GM18909 (cell line): ENCODE measurements around the gene SPRR1B.
"Not testable (repeated sequence)": the region's sequence is repeated elsewhere in the genome, so short reads cannot be mapped to it uniquely, and the experiment has no call there.

ENCODE experiments used
- ATAC-seq: cut with Tn5 transposase; IDR thresholded peaks from one replicate; pipeline ENCODE4 v1.9.1; 2021; ENCODE audit warnings: mild to moderate bottlenecking; ENCODE audit not compliant: unreplicated experiment, poor library complexity

SPRR1B gene, protein sequence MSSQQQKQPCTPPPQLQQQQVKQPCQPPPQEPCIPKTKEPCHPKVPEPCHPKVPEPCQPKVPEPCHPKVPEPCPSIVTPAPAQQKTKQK

DNA sequence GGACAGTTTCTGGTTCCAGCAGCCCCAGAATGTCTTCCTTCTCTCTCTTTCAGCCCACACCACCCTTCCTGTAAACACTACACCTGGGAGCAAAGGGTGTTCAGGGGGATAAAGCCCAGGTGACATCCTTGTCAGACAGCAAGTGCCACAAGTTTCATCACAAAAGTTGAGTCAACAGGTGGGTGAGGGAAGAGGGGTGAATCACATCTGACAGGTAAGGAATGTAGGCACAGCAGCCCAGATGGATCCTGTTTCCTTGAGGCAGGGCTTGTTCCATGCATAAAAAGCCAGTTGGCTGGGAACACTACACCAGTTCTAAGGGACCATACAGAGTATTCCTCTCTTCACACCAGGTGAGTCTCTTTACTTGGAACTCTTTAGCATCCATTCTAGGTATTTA, at the start of gene SPRR1B:
Gene SPRR1B, plus strand, starts transcription at position 309 of the 400 bp plus-strand sequence. CDS start 1,143 bp downstream, outside the sequence.
- ATAC-seq = no peak

DNA sequence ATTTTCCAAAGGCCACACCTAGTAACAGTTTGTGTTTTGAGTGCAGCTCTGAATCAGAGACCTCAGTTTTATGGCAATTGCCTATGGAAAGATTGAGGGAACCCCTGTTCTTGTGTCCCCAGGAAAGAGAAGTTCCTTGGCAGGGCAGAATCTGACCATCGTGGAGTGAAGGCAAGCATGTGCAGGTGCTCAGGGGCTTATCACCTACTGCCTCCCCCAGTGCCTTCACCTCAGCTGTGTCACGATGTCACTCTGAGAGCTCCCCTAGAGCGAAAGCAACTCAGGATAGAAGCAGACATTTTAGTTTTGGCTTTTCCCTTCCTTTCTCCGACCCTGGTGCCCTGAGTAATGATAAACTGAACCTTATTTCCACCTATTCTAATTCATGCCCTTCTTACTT, 48.9 kb upstream of the SPRR1B start:
- no peak for ATAC-seq

DNA sequence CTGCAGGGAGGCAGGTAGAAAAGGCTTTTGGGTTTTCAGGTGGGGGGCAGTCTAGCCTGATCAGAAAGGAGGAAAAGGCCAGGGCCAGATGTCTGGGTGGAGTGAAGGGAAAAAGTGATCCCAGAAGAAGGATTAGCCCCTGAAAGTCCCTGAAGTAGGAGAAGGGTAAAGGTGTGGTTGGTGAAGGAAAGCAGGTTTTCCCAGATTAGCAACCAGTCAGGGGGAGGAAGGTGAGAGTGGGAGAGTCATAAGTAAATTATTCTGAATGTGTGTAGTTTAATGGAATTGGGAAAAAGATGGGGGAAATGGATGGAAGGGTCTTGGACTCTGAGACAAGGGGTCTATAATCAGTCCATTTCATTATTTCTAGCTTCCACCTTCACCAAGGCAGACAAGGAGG, 47.8 kb upstream of the SPRR1B start:
- no peak for ATAC-seq

DNA sequence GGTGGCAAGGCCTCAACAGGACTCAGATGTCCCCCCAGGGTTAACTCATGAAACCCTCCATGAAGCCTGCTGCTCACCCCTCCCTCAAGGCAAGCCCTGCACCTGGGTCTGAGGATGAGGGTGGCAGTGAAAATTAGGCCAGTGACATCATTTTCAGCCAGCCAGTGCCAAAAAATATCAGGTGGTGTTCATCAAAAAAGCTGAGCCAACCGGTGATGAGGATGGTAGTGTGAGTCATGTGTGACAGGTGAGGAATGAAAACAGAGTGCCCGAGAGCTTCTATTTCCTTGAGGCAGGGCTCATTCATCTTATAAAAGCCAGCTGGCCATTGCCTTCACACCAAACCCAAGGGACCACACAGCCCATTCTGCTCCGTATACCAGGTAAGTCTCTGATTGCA, 47.3 kb upstream of the SPRR1B start, which contains the start of gene SPRR1A:
Gene SPRR1A, plus strand, starts transcription at position 339 of the 400 bp plus-strand sequence. CDS start 1,150 bp downstream, outside the sequence.
- ATAC-seq = no peak

DNA sequence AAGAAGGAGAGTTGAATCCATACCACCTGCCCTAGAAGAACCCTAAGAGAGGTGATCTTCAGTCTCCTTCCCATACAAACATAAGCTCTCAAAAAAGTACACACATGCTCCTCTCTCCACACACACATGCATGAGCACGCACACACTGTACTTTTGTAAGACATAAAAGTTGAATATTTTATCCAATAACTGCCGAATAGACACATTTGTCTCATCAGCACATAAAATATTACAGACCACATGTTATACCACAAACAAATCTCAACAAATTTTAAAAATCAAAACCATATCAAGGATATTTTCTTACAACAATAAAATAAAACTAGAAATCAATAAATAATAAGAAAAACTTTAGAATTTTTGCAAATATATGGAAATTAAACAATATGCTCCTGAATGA, 44.4 kb upstream of the SPRR1B start:
- no peak for ATAC-seq

DNA sequence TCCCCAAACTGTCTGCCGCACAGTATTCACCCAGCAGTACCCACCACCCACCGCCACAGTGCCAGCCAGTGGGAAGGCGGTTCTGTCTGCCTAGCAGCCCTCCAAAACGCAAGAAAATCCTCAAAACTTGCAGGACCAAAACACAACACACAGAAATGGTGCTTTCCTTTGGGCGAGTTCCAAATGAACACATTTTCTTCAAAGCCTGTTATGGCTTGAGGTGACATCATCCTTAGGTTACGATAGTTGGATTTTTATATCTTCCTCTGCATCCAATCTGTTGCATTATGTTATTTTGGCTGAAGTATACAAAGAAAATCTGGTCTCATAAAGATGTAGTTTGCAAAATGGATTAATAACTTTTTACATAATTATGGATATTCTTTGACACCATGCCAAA, 37.8 kb upstream of the SPRR1B start:
- ATAC-seq = no peak

DNA sequence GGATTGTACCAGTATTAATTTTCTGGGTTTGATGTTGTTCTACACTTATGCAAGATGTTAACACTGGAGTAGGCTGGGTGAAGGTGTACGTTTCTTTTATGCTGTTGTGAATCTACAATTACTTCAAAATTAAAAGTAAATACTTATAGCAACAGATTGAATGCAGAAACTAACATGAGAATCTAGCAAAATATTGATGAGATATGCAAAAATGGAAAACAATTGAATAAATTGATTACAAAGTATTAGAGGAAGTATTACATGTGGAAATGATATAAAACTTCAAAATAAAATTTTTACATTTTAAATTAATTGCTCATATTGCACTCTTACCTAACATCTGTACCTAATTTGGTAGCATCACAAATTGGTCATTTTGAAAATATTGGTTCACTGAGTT, 35.2 kb upstream of the SPRR1B start:
- ATAC-seq = no peak

DNA sequence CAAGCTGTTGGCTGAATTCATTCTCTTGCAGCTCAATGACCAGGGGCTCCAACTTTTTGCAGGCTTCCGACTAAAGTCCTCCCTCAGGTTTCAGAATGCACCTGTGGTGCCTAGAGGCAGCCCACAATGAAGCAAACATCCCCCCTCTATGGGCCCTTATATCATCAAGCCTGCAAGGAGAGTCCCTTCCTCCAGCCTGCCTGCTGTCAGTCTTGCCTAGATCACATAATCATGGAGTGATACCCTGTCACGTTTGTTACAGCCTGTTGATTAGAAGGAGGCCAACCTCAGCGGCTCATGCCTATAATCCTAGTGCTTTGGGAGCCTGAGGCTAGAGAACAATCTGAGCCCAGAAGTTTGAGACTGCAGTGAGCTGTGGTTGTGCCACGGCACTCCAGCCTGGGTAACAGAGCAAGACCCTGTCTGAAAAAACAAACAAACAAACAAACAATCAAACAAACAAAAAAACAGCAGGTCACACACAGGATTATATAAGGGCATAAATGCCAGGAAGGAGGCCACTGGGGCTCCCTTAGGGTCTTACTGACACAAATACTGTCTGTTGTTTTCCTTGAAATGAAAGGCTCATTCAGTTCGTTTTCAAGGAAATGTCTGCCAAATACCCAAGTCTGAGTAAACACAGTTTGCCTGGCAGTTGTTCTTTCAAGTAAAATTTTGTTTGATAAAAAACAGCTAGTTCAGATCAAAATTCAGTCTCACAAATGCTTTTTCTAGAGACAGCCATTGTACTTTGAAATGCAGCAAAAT, 34.2 kb upstream of the SPRR1B start:
- no peak for ATAC-seq

DNA sequence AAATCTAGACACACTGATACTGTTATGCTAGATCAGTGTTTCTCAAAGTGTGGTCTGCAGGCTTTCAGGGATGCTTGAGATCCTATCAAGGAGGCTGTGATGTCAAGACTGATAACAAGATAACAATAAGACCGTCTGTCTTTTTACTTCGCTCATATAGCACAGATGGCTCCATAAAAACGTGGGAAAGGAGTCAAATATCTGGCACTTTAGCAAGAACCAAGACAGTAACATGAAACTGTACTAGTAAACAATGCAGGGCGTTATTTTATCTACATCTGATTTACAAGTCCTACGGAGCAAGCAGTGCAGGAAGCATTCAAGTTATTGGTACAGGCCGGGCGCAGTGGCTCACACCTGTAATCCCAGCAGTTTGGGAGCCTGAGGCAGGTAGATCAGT, 33.1 kb upstream of the SPRR1B start:
- ATAC-seq = no peak

DNA sequence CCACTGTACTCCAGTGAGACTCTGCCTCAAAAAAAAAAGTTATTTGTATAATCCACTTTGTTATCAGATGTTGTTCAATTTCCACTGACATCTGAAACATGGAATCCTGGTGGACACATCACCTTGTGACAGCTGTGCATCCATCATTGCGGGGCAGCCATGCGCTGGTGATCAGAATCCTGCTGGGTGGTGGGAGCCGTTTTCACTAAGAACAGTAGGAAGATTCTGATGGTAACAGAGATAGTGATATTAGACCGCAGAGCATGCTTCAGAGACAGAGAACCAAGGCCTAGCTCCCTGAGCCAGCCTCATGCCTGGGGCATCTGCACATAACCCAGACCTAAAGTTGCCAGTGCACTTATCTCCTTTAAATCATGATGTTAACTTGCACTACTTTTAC, 32.5 kb upstream of the SPRR1B start:
- no peak for ATAC-seq

DNA sequence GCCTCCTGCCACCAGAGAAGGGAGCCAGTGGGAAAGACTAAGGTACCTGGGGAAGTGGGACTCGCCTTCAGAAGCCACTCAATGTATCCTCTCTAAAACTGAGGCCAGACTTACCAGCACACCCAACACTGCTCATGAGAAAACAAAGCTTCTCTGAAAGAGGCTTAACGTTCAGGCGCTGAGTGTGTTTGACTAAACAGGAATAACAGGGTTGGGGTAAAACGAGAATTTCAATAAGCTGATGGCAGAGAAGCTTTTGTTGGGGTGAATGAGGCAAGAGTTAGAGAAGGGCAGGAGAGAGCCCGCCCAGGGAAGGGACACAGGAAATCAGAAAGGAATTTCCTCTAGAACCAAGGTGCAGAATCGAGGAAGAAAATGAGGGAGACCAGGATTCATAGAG, 31.2 kb upstream of the SPRR1B start:
- ATAC-seq = no peak

DNA sequence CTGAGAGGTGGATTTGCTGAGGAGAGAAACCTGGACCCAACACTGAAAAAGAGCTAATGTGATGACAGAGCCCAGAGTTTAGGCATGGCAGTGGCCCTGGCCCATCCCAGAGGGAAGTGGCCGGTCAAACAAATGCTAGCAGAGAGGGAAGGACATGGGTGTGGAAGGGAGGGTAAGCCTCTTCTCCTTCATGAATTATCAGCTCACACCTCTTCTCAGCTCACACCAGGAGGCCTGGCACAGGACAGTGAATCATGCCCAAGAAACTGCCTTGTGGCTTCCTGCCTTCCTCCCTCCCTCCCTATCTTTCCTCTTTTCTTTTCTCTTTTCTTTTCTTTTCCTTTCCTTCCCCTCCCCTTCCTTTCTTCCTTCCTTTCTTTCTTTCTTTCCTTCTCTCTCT, 30.7 kb upstream of the SPRR1B start:
- ATAC-seq = no peak

DNA sequence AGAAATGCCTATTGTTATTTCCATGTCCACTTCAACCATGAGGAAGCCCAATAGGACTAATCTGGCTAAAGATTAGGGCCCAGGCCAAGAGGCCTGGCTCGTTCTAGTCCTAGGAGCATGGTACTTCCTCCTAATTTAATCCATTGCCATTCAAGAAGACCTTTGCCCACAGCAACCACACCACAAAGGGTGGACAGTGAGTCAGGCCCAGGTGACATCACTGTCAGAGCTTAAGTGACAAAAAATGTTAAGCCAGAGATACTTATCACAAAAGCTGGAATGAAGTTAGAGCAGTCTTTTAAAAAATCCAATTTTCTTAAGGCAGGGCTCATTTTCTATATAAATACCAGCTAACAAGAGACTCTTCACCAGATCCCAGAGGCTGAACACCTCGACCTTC, 29.6 kb upstream of the SPRR1B start, which contains the start of gene SPRR3:
Gene SPRR3, plus strand, starts transcription at position 368 of the 400 bp plus-strand sequence. CDS start 1,272 bp downstream, outside the sequence.
- no peak for ATAC-seq

DNA sequence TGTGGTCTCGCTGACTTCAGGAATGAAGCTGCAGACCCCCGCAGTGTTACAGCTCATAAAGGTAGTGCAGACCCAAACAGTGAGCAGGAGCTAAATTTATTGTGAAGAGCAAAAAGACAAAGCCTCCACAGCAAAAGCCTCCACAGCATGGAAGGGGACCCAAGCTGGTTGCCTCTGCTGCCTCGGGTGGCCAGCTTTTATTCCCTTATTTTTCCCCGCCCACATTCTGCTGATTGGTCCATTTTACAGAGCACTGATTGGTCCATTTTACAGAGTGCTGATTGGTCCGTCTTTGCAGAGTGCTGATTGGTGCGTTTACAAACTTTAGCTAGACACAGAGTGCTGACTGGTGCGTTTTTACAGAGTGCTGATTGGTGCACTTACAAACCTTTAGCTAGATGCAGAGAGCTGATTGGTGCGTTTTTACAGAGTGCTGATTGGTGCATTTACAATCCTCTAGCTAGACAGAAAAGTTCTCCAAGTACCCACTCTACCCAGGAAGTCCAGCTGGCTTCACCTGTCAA, 19.7 kb upstream of the SPRR1B start:
- not testable (repeated sequence) for ATAC-seq

DNA sequence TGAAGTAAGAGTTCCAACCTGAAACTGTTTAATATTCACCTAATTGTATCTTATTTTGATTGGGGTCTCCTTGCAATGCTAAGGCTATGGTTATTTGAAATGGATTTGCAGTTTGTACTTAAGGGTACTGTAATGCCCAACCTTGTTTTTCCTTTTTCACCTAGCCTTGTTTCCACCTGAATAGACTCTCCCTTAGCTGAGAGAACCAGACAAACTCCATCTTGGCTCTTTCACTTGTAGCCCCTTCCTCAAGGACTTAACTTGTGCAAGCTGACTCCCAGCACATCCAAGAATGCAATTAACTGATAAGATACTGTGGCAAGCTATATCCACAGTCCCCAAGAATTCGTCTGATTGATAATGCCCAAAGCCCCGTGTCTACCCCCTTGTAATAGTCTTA, 9.2 kb upstream of the SPRR1B start:
- not testable (repeated sequence) for ATAC-seq

DNA sequence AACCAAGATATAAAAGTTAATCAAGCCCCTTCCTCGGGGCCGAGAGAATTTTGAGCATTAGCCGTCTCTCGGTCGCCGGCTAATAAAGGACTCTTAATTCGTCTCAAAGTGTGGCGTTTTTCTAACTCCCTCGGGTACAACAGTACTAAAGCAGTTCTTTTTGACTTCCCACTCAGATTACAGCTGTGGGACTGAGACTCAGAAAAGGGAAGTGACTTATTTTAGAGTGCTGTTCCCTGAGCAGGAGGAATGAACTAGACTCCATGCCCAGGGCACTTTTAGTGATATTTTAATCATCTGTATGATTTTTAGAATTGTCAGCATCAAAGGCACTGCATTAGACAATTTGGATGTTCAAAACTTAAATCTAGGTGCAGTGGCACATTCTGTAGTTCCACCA, 8.7 kb upstream of the SPRR1B start:
- ATAC-seq = not testable (repeated sequence)

DNA sequence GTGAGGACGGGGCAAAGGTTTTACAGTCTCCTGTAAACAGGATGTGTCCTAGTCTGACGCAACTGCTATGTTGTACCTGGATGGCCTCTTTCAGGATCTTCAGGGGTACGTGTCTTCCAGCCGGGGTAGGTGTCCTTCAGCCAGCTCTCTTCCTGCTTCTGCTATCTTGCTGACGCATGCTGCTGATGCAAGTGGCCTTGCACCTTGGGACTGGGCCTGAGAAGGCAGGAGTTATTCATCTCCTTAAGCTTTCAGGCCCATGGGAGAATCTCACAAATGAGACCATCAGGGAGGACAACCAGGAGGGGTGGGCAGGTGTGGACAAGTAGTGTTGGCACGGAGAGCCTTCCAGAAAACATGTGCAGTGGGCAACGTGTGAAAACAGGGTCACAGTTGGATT, 7.9 kb upstream of the SPRR1B start:
- no peak for ATAC-seq

DNA sequence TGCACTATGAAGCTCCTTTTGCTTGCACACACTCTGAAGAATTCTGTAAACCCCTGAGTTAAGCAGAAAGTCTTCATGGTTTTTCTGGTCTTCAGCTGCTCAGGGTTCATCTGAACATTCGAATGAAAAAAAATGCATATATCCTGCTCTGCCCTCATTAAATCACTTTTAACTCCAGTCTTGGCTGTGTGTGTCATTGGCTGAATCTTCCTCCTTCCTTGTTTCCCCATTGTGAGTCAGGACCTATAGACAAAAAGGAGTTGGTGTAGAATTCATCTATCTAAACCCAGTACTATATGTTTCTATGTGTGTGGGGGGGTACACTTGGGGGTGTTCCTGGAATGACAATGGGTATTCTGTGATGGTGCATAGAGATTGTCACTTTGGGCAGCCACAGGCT, 6.6 kb upstream of the SPRR1B start:
- ATAC-seq = no peak

DNA sequence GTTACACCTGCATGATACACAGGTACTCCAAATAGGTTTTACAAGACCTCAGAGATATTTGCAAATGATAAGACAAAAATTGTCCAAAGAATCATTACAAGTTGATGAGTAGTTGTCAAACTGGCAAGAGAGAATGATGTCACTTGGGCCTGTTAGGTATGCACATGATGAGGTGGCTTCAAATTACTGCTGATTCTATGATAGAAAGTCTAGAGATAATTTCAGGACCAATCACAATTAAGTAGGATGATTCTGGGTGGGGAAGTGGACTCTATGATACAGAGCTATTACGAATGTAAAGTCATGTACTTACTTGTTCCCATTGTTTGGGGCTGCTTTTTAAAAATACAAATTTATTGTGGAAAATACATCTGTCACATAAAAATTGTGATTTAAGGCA, 5.2 kb upstream of the SPRR1B start:
- ATAC-seq = no peak

DNA sequence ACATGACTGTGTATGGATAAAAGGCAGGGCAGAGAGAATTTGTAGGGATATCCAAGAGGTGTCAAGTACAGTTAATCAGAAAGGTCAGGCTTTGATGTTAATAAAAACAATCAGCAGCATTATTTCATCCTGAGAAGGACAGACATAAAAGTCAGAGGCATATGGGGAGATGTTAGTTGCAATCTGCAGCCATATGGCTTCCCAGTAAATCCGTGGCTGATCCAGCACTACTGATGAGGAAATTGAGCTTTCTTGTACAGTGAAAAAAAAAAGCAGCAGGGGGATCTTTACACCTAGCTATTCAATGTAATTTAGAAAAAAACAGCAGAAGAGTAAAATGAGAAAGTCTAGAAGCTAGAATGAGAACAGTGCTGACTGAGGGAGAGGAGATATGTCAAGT, 2.2 kb upstream of the SPRR1B start:
- ATAC-seq = no peak

DNA sequence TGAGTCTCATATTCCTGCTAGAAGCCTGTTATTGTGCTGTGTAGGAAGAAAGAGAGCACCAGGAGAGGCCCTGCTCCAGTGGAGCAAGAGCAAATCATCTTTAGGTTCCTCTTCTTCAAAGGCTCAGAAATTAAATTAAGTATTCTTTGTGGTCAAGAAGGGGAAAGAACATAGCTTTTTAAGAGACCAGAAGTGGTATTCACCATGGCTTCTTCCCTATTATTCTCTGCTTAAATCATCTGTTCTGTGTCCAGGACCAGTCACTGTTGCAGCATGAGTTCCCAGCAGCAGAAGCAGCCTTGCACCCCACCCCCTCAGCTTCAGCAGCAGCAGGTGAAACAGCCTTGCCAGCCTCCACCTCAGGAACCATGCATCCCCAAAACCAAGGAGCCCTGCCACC, 1.1 kb downstream of the SPRR1B start:
- no peak for ATAC-seq
